ENCODE measurements around the gene TUBB2A. TPM values are rescaled to one million over a fixed set of nuclear protein-coding genes. Genes with fewer than 3 reads are reported as not detected.

The TUBB2A gene
- total and polyA plus RNA-seq, 10 of the 15 experiments (the other 5 are each of a cell fraction or from before 2014, with no cell fraction given) = 2.2 to 49.5 (median 31.3) TPM

- no peak for TF ChIP-seq CEBPZ (IDR thresholded peaks at IDR 0.05; ENCODE audit: low read depth, low read length)
- no peak for TF ChIP-seq SIN3A (IDR thresholded peaks at IDR 0.05; ENCODE audit: low read depth, low read length)
These were observed 47.6 kb downstream of the TUBB2A start (continued) for GRCh38 chr6:3109761-3110160.

GRCh38 chr6:3108746-3109414, 48.5 kb downstream of the TUBB2A start:
- 96% methylated on average over 10 of the region's 10 CpGs for WGBS (ENCODE audit: insufficient coverage, insufficient replicate concordance, low lambda C conversion rate, missing lambda C conversion rate)
- FAIRE-seq (no peak), DNase-seq (ENCODE audit: low read depth, low spot score) (no peak), ATAC-seq (no peak)
- RAD21 ChIA-PET (ENCODE audit: unreplicated experiment) = no interaction called here
- no peaks in the 10 kb centered on the region for H3K79me2 ChIP-seq (ENCODE audit: control insufficient read depth, insufficient read depth, low read length)
- H3K36me3 ChIP-seq (ENCODE audit: control insufficient read depth in 2 of 2, insufficient read depth in 2 of 2, low read length in 1 of 2) = peaks cover 3 to 11% of the 10 kb centered on the region in 2 experiments
- H3K4me3 ChIP-seq = no peak overlapping the region
- TF ChIP-seq ZBTB33 (IDR thresholded peaks at IDR 0.05) = no peak
- no peak for TF ChIP-seq NRF1 (conservative IDR thresholded peaks at IDR 0.05; ENCODE audit: low read depth, low read length)
- TF ChIP-seq EP300 (IDR thresholded peaks at IDR 0.05; ENCODE audit: borderline replicate concordance in 1 of 2, control insufficient read depth in 1 of 2, low read depth in 2 of 2, low read length in 2 of 2) = no peak
- TF ChIP-seq MYC (IDR thresholded peaks at IDR 0.05; ENCODE audit: insufficient read depth, insufficient read length, insufficient replicate concordance, low read length, severe bottlenecking) = no peak
- TF ChIP-seq ETV6 (conservative IDR thresholded peaks at IDR 0.05 in 1 of 2, IDR thresholded peaks at IDR 0.05 in 1 of 2; ENCODE audit: borderline replicate concordance in 1 of 2, low read depth in 1 of 2) = no peak
- TF ChIP-seq ZSCAN29 (IDR thresholded peaks at IDR 0.05) = no peak
- TF ChIP-seq TAF1 (IDR thresholded peaks at IDR 0.05; ENCODE audit: borderline replicate concordance, low read depth, low read length) = no peak
- no peak for TF ChIP-seq CHD4 (IDR thresholded peaks at IDR 0.05)
- no peak for TF ChIP-seq MTA2 (IDR thresholded peaks at IDR 0.05; ENCODE audit: low read depth)
- TF ChIP-seq SIN3A (IDR thresholded peaks at IDR 0.05; ENCODE audit: low read depth, low read length) = no peak
- no peak for TF ChIP-seq NR2F1 (conservative IDR thresholded peaks at IDR 0.05)
- TF ChIP-seq FOXM1 (IDR thresholded peaks at IDR 0.05; ENCODE audit: low read depth, low read length) = no peak
- H4K20me1 ChIP-seq (ENCODE audit: control insufficient read depth, insufficient read depth) = no peaks in the 10 kb centered on the region
- H3K4me1 ChIP-seq (ENCODE audit: control insufficient read depth, insufficient read depth, low read length) = no peaks in the 10 kb centered on the region
- CTCF ChIA-PET = no interaction called here
- no peak overlapping the region for H3K27ac ChIP-seq (ENCODE audit: control insufficient read depth, insufficient read depth)
- in situ Hi-C loops (cut with MboI) (no loop called here), intact Hi-C loops (cut with micrococcal nuclease; ENCODE audit: unreplicated experiment) (no loop called here)
- no peak overlapping the region for H3K9ac ChIP-seq (ENCODE audit: control insufficient read depth, insufficient read depth, low read length)
- H2AFZ ChIP-seq (ENCODE audit: control insufficient read depth, low read depth, low read length) = no peak overlapping the region
- no peaks in the 10 kb centered on the region for H3K27me3 ChIP-seq (replicated peaks in 1 of 2; ENCODE audit: control insufficient read depth in 2 of 2, insufficient read depth in 2 of 2, low read length in 1 of 2)
- POLR2A ChIA-PET = no interaction called here
- H3K4me2 ChIP-seq (ENCODE audit: control insufficient read depth, insufficient read depth) = no peak overlapping the region
- SMC1A ChIA-PET (ENCODE audit: uncharacterized antibody, unreplicated experiment) = interaction anchor here (1.1 kb wide), 1 partner anchor 17 kb away, joined by 4 read pairs; no protein-coding TSS in a partner anchor
- no peaks in the 10 kb centered on the region for H3K9me3 ChIP-seq (replicated peaks; ENCODE audit: control insufficient read depth, insufficient read depth, low read length)
- no TSS peak for BruUV-seq (replicated peaks)

Measured in GM12878 (cell line).